Non-pigmented ciliary epithelial cell (primary cell): ENCODE measurements around the gene C11orf24.
"Not testable (repeated sequence)": the region's sequence is repeated elsewhere in the genome, so short reads cannot be mapped to it uniquely, and the experiment has no call there.

ENCODE experiments used
- DNase-seq: peaks from one replicate; pipeline ENCODE4 v3.0.0-alpha.2; 2010; ENCODE audit warnings: low read depth

C11orf24 gene

GRCh38 chr11:68251765-68252164, 20.0 kb downstream of the C11orf24 start:
- DNase-seq = no peak

- DNase-seq = not testable (repeated sequence)
Measured at GRCh38 chr11:68244912-68245311, 26.9 kb downstream of the C11orf24 start.

- DNase-seq = not testable (repeated sequence)
Measured at GRCh38 chr11:68243847-68244246, 27.9 kb downstream of the C11orf24 start.

GRCh38 chr11:68242616-68243015, 29.2 kb downstream of the C11orf24 start:
- DNase-seq = no peak

- no peak for DNase-seq
Measured at GRCh38 chr11:68231621-68232020, 40.2 kb downstream of the C11orf24 start.

- no peak for DNase-seq
Measured at GRCh38 chr11:68229601-68230000, 42.2 kb downstream of the C11orf24 start.

GRCh38 chr11:68226421-68226820, 45.4 kb downstream of the C11orf24 start:
- no peak for DNase-seq

- DNase-seq = no peak
Measured at GRCh38 chr11:68224606-68225005, 47.2 kb downstream of the C11orf24 start.

GRCh38 chr11:68223275-68223674, 48.5 kb downstream of the C11orf24 start:
- DNase-seq = no peak

GRCh38 chr11:68221406-68221805, 50.4 kb downstream of the C11orf24 start:
- no peak for DNase-seq

GRCh38 chr11:68216171-68216938, 55.4 kb downstream of the C11orf24 start:
- DNase-seq = no peak

- no peak for DNase-seq
Measured at GRCh38 chr11:68215524-68216170, 56.1 kb downstream of the C11orf24 start.

- DNase-seq = no peak
Measured at GRCh38 chr11:68215087-68215445, 56.7 kb downstream of the C11orf24 start.

- DNase-seq = no peak
Measured at GRCh38 chr11:68214173-68215086, 57.3 kb downstream of the C11orf24 start.

- peak; percentile 76 for DNase-seq
Measured at GRCh38 chr11:68213555-68214172, 58.1 kb downstream of the C11orf24 start.

GRCh38 chr11:68213135-68213515, 58.6 kb downstream of the C11orf24 start, which contains the start of gene KMT5B:
TSS of gene KMT5B (minus strand) at chr11:68213296. CDS start at chr11:68190076, 23,220 bp downstream.
- DNase-seq = no peak

- no peak for DNase-seq
Measured at GRCh38 chr11:68212421-68213134, 59.2 kb downstream of the C11orf24 start.

GRCh38 chr11:68211546-68211945, 60.2 kb downstream of the C11orf24 start:
- DNase-seq = no peak
